Suppressor macrophage treated with lipopolysaccharide for 4 hours (primary cell): ENCODE measurements around the gene TARS3.
A peak's percentile ranks its signal among the peaks of the same experiment; 100 is the strongest.
"Not testable (repeated sequence)": the region's sequence is repeated elsewhere in the genome, so short reads cannot be mapped to it uniquely, and the experiment has no call there.

Experiments
- DNase-seq: peaks from one replicate; pipeline ENCODE4 v3.0.0-alpha.2; 2020

TARS3 gene

GRCh38 chr15:101652786-101653430, 71.4 kb downstream of the TARS3 start:
- DNase-seq, result no peak

- DNase-seq, result peak; percentile 99
These were observed 72.0 kb downstream of the TARS3 start, which contains the start of gene TM2D3 for GRCh38 chr15:101652098-101652785. Gene TM2D3 (minus strand): TSS chr15:101652381. CDS start chr15:101652361, 20 bp downstream.

DNA sequence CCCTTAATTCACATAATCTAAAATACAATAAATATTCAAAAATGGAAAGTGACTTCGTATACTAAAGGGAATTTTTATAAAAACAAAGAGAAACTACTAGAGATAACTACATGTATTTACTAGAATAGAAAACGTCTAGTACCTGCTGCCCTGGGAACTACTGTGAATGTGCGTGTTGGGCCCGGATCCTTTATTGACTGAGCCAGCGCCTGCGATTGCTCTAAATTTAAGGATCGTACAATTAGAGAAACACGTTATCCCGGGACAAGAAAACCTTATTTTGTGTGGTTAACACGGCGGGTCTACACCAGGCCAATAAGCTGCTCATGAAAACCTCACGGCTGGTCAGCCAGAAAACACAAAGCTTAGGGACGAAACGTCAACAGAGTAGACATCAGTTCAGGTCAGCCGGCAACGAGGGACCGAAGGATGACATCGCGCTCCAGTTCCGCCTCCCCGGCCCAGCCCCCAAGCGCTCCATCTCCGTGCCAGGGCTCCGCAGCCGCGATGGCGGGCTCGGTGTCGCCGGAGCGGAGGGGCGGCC, 72.6 kb downstream of the TARS3 start:
- DNase-seq, result no peak

- DNase-seq, result no peak
These were observed 74.1 kb downstream of the TARS3 start for GRCh38 chr15:101650145-101650544.

DNA sequence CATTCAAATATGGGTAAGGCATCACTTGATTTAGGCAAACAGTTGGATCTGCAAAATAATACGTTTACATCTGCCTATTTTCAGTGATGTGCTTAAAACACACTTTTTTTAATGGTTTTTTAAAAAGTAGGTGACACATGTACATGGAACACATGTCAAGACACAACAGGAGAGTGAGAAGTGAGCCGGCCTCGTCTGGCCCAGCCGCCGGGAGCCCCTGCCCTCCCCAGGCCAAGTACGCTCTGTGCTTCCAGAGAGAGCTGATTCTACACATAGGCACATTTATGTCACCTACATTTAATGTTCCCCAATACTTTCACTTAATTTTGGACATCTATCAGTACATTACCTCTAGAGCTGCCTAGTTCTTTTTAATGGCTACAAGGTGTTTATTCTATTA, 75.9 kb downstream of the TARS3 start:
- no peak for DNase-seq

- no peak for DNase-seq
These were observed 77.0 kb downstream of the TARS3 start for GRCh38 chr15:101647251-101647650.

GRCh38 chr15:101646672-101647071, 77.6 kb downstream of the TARS3 start:
- no peak for DNase-seq

DNA sequence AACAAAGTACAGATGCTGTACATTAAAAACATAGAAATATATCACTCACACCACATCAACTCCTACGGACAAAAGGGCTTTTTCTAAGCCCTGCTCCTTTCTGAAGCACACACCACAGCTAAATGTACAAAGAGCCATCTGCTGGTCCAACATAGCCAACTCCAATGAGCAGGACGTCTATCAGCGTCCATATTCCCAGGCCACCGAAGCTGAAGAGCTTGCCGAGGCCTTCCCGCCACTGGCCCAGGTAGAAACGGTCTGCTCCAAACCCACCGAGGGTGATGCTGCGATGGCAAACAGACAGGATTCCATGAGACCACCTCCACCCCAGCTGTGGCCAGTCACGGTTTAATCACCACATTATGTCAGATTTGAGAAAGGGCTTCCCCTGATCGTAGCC, 81.9 kb downstream of the TARS3 start:
- DNase-seq, result no peak

GRCh38 chr15:101641894-101642293, 82.4 kb downstream of the TARS3 start:
- peak; percentile 76 for DNase-seq

- DNase-seq, result peak; percentile 90
These were observed 83.0 kb downstream of the TARS3 start for GRCh38 chr15:101641129-101641764.

GRCh38 chr15:101639667-101640066, 84.6 kb downstream of the TARS3 start:
- DNase-seq, result no peak

GRCh38 chr15:101637919-101638318, 86.4 kb downstream of the TARS3 start:
- no peak for DNase-seq

- no peak for DNase-seq
These were observed 86.8 kb downstream of the TARS3 start for GRCh38 chr15:101637516-101637915.

GRCh38 chr15:101637038-101637437, 87.2 kb downstream of the TARS3 start:
- DNase-seq, result no peak

- no peak for DNase-seq
These were observed 88.1 kb downstream of the TARS3 start for GRCh38 chr15:101635944-101636727.

DNA sequence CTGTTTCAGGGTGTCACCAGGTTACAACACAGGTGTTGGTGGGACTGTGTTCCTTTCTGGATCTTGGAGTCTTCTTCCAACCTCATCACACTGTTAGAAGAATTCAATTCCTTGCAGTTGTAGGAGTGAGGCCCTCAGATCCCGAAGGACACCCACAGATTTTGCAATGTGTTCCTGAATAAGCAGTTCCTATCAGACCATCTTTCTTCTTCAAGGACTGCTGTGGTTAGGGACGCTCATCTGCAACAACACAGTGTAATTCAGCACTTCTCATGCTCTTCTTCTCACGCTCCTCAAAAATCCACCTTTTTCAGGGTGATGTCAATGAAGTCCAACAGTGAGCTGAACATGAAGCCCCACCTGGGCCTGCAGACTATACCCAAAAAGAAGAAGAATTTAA, 90.9 kb downstream of the TARS3 start:
- DNase-seq, result no peak

- DNase-seq, result not testable (repeated sequence)
These were observed 97.5 kb downstream of the TARS3 start for GRCh38 chr15:101626729-101627128.

DNA sequence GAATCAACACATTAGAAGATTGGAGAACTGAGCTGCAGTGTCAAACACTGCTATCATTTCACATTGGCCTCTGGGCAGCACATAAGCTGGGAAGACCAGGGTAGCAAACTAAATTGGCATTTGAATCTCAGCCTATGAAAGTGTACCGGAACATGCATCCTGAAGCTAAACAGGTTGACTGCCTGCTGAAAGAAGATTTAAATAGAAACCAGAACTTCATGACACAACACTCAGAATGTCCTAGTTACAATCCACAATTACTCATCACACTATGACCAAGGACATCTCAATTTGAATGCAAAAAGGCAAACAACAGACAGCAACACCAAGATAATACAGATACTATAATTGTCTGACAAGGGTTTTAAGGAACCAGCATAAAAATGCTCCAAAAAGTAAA, 98.3 kb downstream of the TARS3 start:
- no peak for DNase-seq

GRCh38 chr15:101625184-101625583, 99.1 kb downstream of the TARS3 start:
- DNase-seq, result peak; percentile 66

DNA sequence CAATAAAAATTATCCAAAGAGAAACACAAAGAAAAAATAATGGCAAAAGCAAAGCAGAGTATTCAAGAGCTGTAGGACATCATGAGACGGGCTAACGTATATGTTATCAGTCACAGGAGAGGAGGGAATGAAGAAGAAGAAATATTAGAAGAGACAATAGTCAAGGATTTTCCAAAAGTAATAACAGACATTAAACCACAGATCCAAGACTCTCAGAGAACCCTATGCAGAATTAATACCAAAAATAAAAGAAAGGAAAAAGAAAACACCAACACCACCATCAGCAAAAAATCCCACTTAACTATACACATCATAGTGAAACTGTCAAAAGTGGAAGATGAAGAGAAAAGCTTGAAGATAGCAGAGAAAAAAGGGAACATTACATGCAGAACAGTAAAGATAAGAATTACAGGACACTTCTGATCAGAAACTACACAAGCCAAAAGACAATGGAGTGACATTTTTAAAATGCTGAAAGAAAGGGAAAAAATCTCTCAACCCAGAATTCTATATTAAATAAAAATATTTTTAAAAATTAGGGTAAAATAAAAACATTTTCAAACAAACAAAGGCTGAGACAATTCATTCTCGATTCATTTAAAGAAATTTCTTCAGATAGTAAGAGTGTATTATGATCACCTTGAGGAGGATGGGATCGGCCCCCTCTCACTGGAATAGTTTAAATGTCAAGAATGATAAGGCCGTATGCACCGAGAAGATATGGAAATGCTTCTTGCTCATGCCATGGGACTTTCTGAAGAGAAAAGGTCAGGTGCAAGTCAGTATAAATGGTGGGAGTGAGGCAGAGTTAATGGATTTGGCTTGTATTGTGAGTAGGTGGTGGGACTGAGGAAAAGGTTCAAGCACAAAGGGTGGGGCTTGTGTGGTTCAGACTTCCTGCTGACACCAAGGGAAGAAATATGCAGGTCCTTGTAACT, 100.6 kb downstream of the TARS3 start:
- DNase-seq, result no peak

- DNase-seq, result no peak
These were observed 102.3 kb downstream of the TARS3 start for GRCh38 chr15:101621961-101622360.

DNA sequence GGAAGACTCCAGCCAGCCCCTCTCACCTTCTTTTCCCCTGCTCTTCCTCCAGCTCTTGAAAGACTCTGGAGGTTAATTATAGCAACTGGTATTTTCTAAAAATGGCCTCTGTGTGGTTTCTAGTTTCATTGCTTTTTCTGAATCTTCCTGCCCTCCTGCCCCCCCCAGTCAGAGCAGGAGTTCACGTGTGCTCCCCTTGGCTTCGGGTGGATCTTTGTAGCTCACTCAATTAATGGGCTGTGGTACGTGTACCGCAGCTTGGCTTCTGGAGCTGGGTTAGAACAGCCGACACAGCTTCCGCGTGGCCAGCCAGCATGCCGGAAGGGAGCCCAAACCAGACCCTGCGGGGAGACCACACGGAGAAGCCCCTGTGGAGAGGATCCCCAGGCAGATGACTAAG, 103.6 kb downstream of the TARS3 start:
- no peak for DNase-seq
